Skin epidermis (tissue), 12 donors: Measurements from ENCODE around the gene WRAP73.
"Not testable (repeated sequence)": the region's sequence is repeated elsewhere in the genome, so short reads cannot be mapped to it uniquely, and the experiment has no call there.

Source experiments
- H3K27ac ChIP-seq, 21 experiments: fragments of 200-600 bp; sonication (generic) in 11 of 21; one replicate each; pipeline ENCODE4 v1.5.0; 2020; ENCODE audit warnings: mild to moderate bottlenecking in 3 of 21, inconsistent platforms in 2 of 21, moderate library complexity in 2 of 21
- H3K4me3 ChIP-seq, 7 experiments: fragments of 200-600 bp; sonication (generic) in 2 of 7; one replicate each; pipeline ENCODE4 v1.5.0; 2020; ENCODE audit warnings: inconsistent platforms in 2 of 7, mild to moderate bottlenecking in 2 of 7, moderate library complexity in 1 of 7

Gene WRAP73

DNA sequence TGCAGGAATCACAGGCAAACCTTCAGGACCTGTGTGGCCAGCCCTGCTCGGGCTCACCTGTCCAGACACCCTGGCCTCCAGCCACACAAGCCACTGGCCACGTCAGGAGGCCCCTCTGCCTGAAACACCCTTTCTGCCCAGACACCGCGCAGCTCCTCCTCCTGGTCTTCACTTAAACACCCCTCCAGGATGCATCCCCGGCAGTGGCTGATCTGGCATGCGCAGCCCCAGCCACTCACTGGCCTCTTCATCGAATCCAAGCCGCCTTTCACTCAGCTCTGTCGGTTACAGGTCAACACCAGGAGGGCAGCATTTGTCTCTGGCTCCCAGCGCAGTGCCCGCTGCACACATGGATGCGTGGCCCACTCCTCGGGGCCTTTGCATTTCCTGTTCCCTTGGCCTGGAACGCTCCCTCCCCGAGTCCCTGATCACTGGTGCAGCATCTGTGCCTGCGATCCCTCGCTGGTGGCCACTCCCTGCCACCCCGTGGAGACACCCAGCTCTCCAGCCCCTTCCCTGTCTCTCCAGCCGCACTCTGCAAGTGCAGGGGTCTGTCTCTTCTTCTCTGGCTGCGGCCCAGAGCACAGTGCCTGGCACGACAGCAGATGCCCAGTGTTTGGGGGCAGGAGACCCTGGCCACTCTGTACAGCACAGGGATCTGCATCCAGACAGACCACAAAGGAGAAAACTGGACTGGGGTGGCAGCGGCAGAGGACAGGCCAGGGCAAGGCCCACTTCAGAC is 15.7 kb downstream of the WRAP73 start:
- Histone ChIP-seq H3K4me3 (no peak overlapping the region), H3K27ac (no peak overlapping the region)

DNA sequence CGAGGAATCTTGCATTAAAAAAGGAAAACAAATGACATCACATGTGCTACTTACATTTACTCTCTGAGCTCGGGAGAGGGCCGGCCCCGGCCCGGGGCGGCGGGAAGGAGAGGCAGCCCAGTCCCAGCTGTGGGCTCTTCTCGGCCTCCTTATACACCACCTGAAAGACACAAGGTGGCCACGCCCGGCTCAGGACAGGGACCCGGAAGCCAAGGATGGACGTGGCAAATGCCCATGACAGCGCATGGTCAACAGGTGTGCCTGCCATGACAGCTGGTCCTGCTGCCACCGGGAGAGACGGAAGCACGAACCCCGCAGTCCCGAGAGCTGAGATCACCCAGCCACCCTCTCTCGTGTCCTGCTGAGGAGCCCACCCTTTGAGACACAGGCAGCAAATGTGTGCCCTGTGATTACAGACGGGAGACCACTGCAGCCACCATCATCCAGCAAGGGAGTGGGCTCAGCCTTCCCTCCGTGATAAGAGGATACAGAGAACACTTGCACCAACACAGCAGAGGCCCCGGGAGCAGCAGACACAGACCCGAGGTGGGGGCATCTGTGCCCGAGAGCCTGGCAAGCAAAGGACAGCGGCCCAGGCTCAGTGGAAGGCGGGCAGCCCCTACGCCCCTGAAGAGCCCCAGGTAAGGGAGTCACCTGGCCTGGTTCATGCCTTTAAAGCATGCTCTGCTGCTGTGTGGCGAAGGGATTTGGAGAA is 16.4 kb downstream of the WRAP73 start:
- Histone ChIP-seq H3K4me3 (no peak overlapping the region), H3K27ac (no peak overlapping the region)

DNA sequence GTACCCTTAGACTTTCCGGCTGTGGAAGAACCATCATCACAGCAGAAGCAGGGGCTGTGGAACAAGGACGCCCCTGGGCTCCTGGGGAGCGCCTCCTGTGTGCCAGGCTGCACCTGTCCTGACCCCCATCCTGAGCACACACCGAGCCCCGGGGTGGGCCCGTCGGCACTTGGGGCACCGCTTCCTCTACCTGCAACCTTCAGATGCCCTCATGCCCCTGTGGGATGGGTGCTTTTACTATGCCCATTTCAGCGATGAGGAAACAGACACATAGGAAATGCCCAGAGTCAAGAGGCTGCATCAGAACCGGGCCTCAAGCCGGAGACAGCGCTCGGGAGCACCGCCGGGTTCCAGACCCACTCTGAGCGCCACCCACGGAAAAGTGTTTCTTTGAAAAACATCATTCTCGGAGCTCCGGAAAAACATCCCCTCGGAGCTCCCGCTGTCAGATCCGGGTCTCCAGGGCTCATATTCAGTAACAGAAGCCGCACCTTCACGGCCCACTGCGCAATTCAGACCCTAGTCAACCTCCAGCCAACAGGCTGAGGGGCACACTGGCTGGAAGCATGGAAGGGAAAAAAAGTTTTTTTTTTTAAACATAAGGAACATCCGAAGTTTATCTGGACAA is 17.1 kb downstream of the WRAP73 start:
- no peak overlapping the region for H3K27ac ChIP-seq
- H3K4me3 ChIP-seq: no peak overlapping the region

DNA sequence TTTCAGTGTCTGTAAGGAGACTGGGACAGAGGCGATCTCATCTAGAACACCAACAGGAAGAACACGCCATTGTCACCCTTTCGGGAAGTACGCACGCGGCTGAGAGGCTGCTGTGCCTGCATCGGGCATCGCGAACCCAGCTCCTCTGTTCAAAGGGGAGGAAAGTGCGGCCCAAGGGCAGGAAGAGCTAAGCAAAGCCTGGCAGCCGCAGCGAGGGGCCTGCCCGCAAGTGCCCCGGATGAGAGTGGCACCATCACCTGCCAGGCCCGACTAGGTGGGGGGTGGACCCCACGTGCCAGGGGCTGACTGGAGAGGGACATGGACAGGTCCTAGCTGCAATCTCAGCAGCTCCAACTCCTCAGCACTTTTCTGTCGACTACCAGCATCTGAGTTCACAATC is 17.6 kb downstream of the WRAP73 start:
- Histone ChIP-seq H3K4me3 (no peak overlapping the region), H3K27ac (no peak overlapping the region)

DNA sequence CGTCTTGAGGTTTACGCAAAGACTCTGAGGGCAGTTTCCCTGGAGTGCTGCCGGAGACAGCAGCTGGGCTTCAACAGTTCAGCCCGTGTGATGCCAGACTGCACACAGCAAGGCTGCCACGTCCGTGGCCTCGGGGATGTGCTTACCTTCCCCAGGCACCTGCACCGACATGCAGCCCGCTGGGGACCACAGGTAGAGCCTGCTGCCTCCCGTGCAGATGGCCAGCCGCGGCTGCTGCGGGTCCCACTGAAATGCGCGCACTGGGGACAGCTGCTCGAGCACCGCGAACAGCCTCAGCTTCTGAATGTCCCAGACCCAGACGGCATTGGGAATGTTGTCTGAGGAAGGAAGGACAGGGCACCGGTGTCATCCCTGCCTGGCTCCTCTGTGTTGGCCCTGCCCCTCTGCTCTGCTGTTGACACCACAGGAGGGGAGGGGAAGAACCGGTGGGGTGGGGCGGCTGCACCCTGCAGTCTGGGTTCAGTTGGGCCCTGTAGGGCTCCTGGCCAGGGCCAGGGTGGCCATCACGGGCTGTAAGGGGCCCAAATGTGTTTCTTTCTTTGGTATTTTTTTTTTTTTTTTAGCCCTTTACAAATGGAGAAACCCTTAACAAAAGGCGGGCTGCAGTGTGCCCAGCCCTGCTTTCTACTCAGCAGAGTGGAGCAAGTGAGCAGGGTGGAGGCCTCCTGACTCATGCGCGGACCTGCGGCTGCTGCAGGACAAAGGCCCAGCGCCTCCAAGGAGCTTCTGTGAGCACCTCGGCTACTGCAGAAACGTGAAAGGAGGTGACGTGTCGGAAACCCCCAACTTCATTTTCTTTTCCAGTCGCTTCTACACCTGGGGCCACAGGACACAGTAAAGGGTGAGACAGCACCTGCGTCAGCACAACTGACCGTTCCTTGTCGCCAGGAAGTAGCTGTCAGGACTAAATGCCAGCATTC is 18.3 kb downstream of the WRAP73 start:
- Histone ChIP-seq H3K27ac (peak overlapping the region in 1 of 21 experiments; percentile 16), H3K4me3 (no peak overlapping the region)

DNA sequence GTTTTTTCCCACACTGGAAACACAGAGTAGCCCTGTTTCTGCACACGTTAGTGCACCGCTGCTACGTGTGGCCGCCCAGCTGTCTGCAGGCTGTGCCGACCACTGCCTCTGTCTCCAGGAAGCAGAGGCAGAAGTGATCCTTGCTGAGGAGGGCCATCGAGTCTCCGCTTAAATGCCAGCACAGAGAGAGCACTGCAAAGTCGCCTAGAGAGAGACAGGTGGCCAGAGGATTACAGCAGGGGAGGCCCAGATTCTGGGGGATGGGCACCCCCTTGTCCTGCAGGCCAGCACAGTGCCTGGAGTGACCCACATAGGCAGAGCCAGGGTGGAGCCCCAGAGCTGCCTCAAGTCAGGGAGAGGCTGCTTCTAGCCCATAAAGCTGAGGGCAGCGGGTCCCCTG is 19.0 kb downstream of the WRAP73 start:
- Histone ChIP-seq H3K27ac (peak overlapping the region in 1 of 21 experiments; percentile 16), H3K4me3 (no peak overlapping the region)

DNA sequence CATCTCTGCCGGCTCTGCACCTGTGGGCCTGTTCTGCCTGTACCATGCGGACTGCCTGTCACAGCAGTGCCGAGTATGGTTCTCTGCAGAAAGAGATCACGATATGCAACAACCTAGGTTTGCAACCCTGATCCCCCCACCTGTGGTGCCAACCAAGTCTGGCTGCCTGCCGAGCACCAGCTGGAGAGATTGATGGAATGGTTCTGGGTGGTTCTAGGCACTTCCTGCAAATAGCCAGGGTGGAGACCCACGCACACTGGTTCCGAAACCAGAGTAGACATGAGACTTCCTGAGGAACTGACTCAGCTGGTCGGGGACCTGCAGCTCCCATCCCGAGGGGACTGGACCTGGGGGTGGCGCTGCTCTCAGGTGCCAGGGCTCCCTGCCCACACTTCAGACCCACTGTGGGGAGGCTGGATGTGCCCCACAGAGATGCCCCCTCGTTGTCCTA is 19.7 kb downstream of the WRAP73 start:
- Histone ChIP-seq H3K4me3 (no peak overlapping the region), H3K27ac (no peak overlapping the region)

DNA sequence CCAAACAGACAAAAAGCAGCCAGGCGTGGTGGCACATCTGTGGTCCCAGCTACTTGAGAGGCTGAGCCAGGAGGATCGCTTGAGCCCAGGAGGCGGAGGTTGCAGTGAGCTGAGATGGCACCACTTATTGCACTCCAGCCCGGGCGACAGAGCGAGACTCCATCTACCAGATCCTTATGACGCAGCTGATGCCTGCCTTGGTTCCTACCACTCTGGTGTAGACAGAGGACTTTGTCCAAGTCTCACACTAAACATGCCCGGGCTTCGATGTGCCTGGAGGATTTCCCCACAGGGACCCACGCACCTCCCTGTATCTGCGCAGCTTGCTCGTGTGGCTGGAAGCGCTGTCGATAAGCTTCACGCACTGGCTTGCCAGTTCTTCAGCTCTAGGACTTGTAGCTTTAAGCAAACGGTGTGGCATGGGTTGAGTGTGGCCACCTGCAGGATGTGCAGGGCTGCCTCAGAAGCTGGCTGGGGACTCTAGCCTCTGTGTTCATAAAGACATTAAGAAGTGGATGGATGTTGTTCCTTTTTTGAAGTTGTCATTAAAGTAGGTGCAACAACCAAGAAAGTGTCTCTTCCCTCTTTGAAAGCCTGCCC is 20.2 kb downstream of the WRAP73 start:
- Histone ChIP-seq H3K4me3 (no peak overlapping the region), H3K27ac (no peak overlapping the region)

DNA sequence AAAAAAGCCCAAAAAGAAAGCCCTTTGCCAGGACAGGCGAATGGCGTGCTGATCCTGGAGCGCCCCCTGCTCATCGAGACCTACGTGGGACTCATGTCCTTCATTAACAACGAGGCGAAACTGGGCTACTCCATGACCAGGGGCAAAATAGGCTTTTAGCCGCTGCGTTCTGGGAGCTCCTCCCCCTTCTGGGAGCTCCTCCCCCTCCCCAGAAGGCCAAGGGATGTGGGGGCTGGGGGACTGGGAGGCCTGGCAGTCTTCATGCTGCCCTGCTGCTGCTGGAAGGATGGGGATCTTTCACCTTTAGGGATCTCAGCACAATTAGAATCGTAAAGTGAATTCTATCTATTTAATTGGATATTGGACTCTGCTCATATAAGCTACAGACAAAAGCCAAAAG is 21.5 kb downstream of the WRAP73 start:
- no peak overlapping the region for H3K4me3 ChIP-seq

DNA sequence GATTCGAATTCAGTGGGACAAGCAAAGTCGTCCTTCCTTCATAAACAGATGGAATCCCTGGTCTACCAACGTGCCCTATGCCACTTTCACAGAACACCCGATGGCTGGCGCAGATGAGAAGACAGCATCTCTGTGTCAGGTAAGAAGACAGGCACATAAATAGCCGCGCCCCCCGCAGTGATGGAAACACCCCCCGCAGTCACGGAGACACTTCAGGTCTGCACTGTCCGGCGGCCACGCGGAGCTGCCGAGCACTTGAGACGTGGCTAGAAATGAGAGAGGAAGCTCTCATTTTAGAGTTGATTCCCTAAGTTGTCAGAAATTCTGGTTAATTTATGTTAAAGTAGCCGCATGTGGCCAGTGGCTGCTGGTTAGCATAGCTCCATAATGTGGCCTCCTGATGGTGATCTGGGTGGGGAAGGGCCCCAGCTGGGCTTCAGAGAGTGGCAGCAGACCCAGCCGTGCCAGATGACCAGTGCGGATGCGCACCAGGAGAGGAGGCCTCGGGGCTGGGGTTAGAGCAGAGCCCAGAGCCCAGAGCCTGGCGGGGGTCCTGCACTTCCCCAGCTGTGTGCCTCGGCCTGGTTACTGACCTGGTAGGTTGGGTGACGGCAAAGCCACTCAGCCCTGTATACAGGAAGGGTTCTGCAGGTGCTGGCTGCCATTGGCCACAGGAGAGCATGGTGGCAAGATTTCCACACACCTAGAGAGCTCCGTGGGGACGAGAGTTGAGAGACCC is 22.2 kb downstream of the WRAP73 start:
- H3K4me3 ChIP-seq: no peak overlapping the region
- no peak overlapping the region for H3K27ac ChIP-seq

More for the DNA sequence above, 21.5 kb downstream of the WRAP73 start:
- H3K27ac ChIP-seq: no peak overlapping the region

DNA sequence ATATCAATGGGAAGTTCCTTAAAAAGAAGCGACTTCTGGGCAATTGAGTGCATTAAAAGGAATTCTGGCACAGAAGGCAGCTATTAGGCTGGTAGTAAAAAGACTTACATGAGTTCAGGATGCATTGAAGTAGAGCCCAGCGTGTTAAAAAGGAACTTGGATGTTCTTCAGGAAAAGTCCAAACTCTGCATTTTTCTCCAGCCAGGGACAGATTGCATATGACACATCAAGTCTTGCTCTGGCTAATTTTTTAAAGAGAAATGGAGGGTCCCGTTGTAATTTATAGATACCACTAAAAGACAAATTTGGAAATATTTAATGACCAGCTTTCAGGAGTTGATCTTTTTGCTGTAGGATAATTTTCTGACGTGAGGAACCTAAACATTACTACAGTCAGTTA is 23.9 kb downstream of the WRAP73 start:
- H3K4me3 ChIP-seq: peak overlapping the region in 3 of 7 experiments; percentile 67 to 97 (median 93)
- H3K27ac ChIP-seq: peak overlapping the region in 6 of 21 experiments; percentile 61 to 93 (median 90)

DNA sequence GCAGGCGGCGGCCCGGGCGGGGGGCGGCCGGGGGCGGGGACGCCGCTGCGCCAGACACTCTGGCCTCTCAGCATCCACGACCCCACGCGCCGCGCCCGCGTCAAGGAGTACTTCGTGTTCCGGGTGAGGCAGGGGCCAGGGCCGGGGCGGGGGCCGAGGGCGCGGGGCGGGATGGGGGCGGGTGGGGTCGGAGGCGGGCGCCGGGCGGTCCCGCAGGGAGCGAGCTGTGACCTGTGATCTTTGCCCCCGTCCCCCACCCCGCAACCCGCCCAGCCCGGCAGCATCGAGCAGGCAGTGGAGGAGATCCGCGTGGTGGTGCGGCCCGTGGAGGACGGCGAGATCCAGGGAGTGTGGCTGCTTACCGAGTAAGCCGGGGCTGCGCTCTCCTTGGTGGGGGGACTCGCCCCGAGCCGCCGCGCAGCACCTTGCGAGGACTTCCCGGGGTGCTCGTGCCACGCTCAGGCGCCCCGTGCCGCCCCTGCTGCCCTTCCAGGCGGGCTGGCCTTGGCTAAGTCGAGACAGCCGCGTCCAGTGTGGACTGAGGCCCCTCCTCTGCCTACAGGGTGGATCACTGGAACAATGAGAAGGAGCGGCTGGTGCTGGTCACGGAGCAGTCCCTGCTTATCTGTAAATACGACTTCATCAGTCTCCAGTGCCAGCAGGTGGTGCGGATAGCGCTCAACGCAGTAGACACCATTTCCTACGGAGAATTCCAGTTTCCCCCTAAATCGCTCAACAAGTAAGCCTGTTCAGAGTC is 24.6 kb downstream of the WRAP73 start:
- Histone ChIP-seq H3K4me3 (peak overlapping the region; percentile 67 to 97 (median 93)), H3K27ac (peak overlapping the region; percentile 61 to 96 (median 85))

DNA sequence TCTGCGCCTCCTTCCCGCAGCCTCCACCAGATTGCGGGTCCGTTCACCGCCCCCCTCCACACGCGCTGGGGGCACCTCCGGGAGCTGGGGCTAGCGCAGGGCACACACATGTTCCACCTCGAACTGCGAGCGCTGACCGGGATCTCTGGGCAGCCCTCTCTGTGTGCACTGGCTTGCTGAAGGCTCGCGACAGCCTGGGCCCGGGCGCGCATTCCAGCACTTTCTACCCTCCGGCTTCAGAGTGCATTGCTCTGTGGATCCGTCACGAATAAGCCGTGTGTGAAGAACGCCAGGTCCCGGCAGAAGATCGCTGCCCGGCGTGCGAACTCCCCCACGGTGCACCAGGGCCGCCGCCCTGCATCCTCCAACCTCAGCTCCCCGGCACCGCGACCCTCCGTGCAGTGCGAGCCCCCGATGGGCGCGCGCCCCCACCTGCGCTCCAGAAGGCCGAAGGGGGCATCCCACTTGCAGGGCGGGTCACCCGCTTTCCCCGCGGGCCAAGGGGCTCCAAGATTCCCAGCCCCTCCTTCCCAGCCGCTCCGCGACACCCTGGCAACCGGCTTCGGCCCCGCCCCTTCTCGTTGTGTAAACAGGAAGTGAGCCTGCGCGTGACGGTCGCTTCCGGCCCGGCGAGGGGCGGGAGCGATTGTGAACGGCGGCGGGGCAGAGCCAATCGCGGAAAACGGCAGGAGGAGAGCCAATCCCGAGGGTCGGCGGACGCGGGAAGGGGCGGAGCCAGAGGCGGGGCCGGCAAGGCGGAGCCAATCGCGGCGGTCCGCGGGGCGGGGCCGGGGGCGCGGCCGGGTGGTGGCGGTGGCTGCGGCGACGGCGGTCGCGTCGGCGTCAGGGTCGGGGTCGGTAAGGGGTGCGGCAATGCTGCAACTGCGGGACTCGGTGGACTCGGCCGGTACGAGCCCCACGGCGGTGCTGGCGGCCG is 25.4 kb downstream of the WRAP73 start, which contains the start of gene TPRG1L:
Gene TPRG1L, plus strand, starts transcription at position 816 of the 937 bp plus-strand sequence. Its CDS starts 58 bp downstream, at position 874.
- Histone ChIP-seq H3K27ac (peak within 1 kb of the TSS; percentile 61 to 96 (median 85)), H3K4me3 (peak within 1 kb of the TSS; percentile 67 to 97 (median 93))

DNA sequence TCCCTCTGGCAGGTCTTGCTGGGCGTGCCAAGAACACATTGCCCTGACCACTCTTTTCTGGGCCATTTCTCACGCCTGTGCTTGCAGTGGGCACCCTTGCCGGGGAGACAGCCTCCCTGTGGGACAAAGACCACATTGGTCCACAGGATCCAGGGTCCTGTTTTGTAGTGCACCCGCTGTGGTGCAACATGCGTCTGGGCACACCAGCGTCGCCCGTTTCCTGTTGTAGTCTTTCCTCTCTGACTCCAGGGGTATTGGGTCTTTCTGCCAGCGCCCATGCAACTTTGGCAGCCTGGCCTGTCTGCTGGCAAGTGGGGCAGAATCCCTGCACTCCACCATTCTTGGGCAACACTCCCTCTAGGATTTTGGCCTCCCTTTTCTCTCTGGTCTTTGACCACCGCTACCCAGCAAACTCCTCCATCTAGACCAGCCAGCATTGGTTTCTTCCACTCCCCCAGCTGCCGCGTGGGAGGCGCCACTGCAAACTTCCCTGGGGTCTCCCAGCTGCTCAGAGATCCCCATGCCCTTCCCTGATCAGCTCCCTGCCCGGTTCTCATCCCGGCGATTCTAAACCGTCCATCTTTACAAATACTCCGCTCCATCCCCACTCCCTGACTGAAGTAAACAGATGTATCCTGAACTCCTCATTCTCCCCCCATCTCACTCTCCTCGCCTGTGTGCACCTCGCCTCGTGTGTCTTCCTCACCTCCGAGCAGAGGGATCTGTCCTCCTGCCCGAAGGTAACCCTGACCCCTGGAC is 26.3 kb downstream of the WRAP73 start:
- Histone ChIP-seq H3K27ac (peak overlapping the region in 19 of 21 experiments; percentile 26 to 96 (median 73)), H3K4me3 (peak overlapping the region; percentile 67 to 97 (median 93))

DNA sequence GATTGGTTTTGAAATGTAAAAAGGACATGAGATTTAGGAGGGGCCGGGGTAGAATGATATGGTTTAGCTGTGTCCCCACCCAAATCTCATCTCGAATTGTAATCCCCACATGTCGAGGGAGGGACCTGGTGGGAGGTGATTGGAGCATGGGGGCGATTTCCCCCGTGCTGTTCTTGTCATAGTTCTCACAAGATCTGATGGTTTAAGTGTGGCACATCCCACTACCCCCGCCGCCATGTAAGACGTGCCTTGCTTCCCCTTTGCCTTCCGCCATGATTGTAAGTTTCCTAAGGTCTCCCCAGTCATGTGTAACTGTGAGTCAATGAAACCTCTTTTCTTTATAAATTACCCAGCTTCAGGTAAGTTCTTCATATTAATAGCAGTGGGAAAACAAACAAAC is 27.8 kb downstream of the WRAP73 start:
- not testable (repeated sequence) for H3K4me3 ChIP-seq, H3K27ac ChIP-seq

DNA sequence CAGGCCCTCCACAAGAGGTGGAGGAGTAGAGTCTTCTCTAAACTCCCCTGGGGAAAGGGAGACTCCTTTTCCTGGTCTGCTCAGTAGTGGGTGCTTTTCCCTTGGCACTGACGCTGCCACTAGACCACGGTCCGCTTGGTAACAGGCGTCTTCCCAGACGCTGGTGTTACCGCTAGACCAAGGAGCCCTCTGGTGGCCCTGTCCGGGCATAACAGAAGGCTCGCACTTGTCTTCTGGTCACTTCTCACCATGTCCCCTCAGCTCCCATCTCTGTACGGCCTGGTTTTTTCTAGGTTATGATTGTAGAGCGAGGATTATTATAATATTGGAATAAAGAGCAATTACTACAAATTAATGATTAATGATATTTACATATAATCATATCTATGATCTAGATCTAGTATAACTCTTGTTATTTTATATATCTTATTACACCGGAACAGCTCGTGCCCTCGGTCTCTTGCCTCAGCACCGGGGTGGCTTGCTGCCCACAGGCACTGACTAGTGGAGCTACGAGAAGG is 28.7 kb downstream of the WRAP73 start:
- not testable (repeated sequence) for H3K27ac ChIP-seq, H3K4me3 ChIP-seq
